Neural progenitor cell (in vitro differentiated cells): ENCODE results near the gene RILPL2. TPM values are rescaled to one million over a fixed set of nuclear protein-coding genes. Genes with fewer than 3 reads are reported as not detected.
"Not testable (repeated sequence)": the region's sequence is repeated elsewhere in the genome, so short reads cannot be mapped to it uniquely, and the experiment has no call there.

Experiments used
- DNase-seq: peaks from one replicate; pipeline ENCODE4 v3.0.0-alpha.2; 2016; ENCODE audit warnings: low spot score
- H2AFZ ChIP-seq: fragments of 200-600 bp; sonication (generic); replicated peaks from 2 replicates; pipeline ENCODE4 v1.6.1; 2016; ENCODE audit warnings: antibody characterized with exemption
- H3F3A ChIP-seq: fragments of 200-600 bp; sonication (generic); 2 replicates; pipeline ENCODE4 v1.6.1; 2016; ENCODE audit warnings: antibody characterized with exemption, low read depth
- H3K27ac ChIP-seq: fragments of 200-600 bp; sonication (generic); 2 replicates; pipeline ENCODE4 v1.5.1; 2016; ENCODE audit warnings: mild to moderate bottlenecking
- H3K27me3 ChIP-seq: fragments of 200-600 bp; sonication (generic); 2 replicates; pipeline ENCODE4 v1.6.1; 2016; ENCODE audit warnings: mild to moderate bottlenecking, moderate library complexity
- H3K36me3 ChIP-seq: fragments of 200-600 bp; sonication (generic); 2 replicates; pipeline ENCODE4 v1.5.1; 2016
- H3K4me1 ChIP-seq: fragments of 200-600 bp; sonication (generic); 2 replicates; pipeline ENCODE4 v1.6.1; 2016; ENCODE audit warnings: mixed run types
- H3K4me2 ChIP-seq: fragments of 200-600 bp; sonication (generic); 2 replicates; pipeline ENCODE4 v1.6.1; 2016
- H3K4me3 ChIP-seq: fragments of 200-600 bp; sonication (generic); 2 replicates; pipeline ENCODE4 v1.5.1; 2016
- H3K79me2 ChIP-seq: fragments of 200-600 bp; sonication (generic); 2 replicates; pipeline ENCODE4 v1.6.1; 2016; ENCODE audit warnings: low read depth
- H3K9ac ChIP-seq: fragments of 200-600 bp; sonication (generic); 2 replicates; pipeline ENCODE4 v1.6.1; 2016
- H3K9me3 ChIP-seq: fragments of 200-600 bp; sonication (generic); 2 replicates; pipeline ENCODE4 v1.5.1; 2016; ENCODE audit warnings: low read depth
- H4K20me1 ChIP-seq: fragments of 200-600 bp; sonication (generic); 2 replicates; pipeline ENCODE4 v1.6.1; 2016; ENCODE audit warnings: low read depth
- H3K27ac Mint-ChIP-seq: 3 replicates; pipeline ENCODE4 v1.8.0; 2021; ENCODE audit warnings: mixed read lengths
- H3K27me3 Mint-ChIP-seq: 2 replicates; pipeline ENCODE4 v1.8.0; 2022; ENCODE audit warnings: low read depth, mild to moderate bottlenecking, inconsistent platforms, moderate library complexity, mixed read lengths; ENCODE audit not compliant: insufficient read depth
- H3K36me3 Mint-ChIP-seq: 3 replicates; pipeline ENCODE4 v1.8.0; 2021; ENCODE audit warnings: mixed read lengths
- H3K4me1 Mint-ChIP-seq: 3 replicates; pipeline ENCODE4 v1.8.0; 2021; ENCODE audit warnings: mixed read lengths
- H3K4me3 Mint-ChIP-seq: 3 replicates; pipeline ENCODE4 v1.8.0; 2021; ENCODE audit warnings: mild to moderate bottlenecking, moderate library complexity, mixed read lengths
- H3K9me3 Mint-ChIP-seq: 3 replicates; pipeline ENCODE4 v1.8.0; 2020; ENCODE audit warnings: mixed read lengths
- CTCF ChIP-seq: fragments of 200-600 bp; sonication (generic); IDR thresholded peaks from 2 replicates; pipeline ENCODE4 v1.5.1; 2017; ENCODE audit warnings: antibody characterized with exemption, mild to moderate bottlenecking
- EZH2 ChIP-seq: fragments of 200-600 bp; sonication (generic); IDR thresholded peaks from 2 replicates; pipeline ENCODE4 v1.6.1; 2017; ENCODE audit warnings: antibody characterized with exemption, mild to moderate bottlenecking, moderate library complexity
- EZH2phosphoT487 ChIP-seq: fragments of 200-600 bp; sonication (generic); IDR thresholded peaks from 2 replicates; pipeline ENCODE4 v1.6.1; 2017; ENCODE audit warnings: antibody characterized with exemption
- total RNA-seq: library from RNA; depleted of rRNA; stranded (reverse); fragments of >200 nt; gene quantifications from 2 replicates; pipeline ENCODE4 v1.2.3, GENCODE V29; 2015; ENCODE audit warnings: low replicate concordance

The RILPL2 gene
- total RNA-seq, 1 donor from 2014 or later: 1.1 TPM

GRCh38 chr12:123435636-123436016 is 858 bp downstream of the RILPL2 start:
- Histone ChIP-seq H3K9ac (no peak overlapping the region), H3F3A (peaks cover 10% of the 10 kb centered on the region), H3K9me3 (no peaks in the 10 kb centered on the region), H3K27ac (no peak overlapping the region), H3K4me1 (no peaks in the 10 kb centered on the region), H4K20me1 (no peaks in the 10 kb centered on the region), H3K27me3 (peaks cover 36% of the 10 kb centered on the region), H3K36me3 (no peaks in the 10 kb centered on the region), H3K79me2 (no peaks in the 10 kb centered on the region), H2AFZ (peak overlapping the region; percentile 99), H3K4me3 (peak overlapping the region; percentile 68), H3K4me2 (peak overlapping the region; percentile 87)
- TF ChIP-seq EZH2 (no peak), CTCF (no peak), EZH2phosphoT487 (no peak)
- no peaks in the 10 kb centered on the region for H3K9me3 Mint-ChIP-seq
- H3K27me3 Mint-ChIP-seq: peaks cover 5% of the 10 kb centered on the region
- no peaks in the 10 kb centered on the region for H3K36me3 Mint-ChIP-seq
- H3K4me1 Mint-ChIP-seq: peaks cover 9% of the 10 kb centered on the region
- no peak for DNase-seq
- no peak overlapping the region for H3K27ac Mint-ChIP-seq
- H3K4me3 Mint-ChIP-seq: peak overlapping the region; percentile 95

- Mint-ChIP-seq H3K27me3 (peaks cover 9% of the 10 kb centered on the region), H3K9me3 (no peaks in the 10 kb centered on the region), H3K36me3 (peaks cover 3% of the 10 kb centered on the region), H3K27ac (no peak overlapping the region), H3K4me1 (peaks cover 9% of the 10 kb centered on the region), H3K4me3 (no peak overlapping the region)
- no peaks in the 10 kb centered on the region for H3K79me2 ChIP-seq
- TF ChIP-seq EZH2 (no peak), EZH2phosphoT487 (no peak), CTCF (no peak)
- no peak overlapping the region for H3K4me2 ChIP-seq
- H3K4me1 ChIP-seq: no peaks in the 10 kb centered on the region
- H3K4me3 ChIP-seq: no peak overlapping the region
- no peak overlapping the region for H3K27ac ChIP-seq
- H3F3A ChIP-seq: peaks cover 10% of the 10 kb centered on the region
- DNase-seq: no peak
- no peaks in the 10 kb centered on the region for H3K36me3 ChIP-seq
- H3K27me3 ChIP-seq: peaks cover 36% of the 10 kb centered on the region
- H3K9me3 ChIP-seq: no peaks in the 10 kb centered on the region
- no peak overlapping the region for H3K9ac ChIP-seq
- no peaks in the 10 kb centered on the region for H4K20me1 ChIP-seq
- H2AFZ ChIP-seq: no peak overlapping the region
Measured at GRCh38 chr12:123433615-123434014, 2.9 kb downstream of the RILPL2 start.

GRCh38 chr12:123431951-123432817 is 4.3 kb downstream of the RILPL2 start:
- H3K4me2 ChIP-seq, H3K9ac ChIP-seq, H2AFZ ChIP-seq, H3K79me2 ChIP-seq, H4K20me1 ChIP-seq, H3F3A ChIP-seq, H3K9me3 ChIP-seq, H3K27me3 Mint-ChIP-seq, H3K36me3 ChIP-seq, H3K9me3 Mint-ChIP-seq, H3K4me1 Mint-ChIP-seq, H3K4me3 Mint-ChIP-seq, DNase-seq, H3K36me3 Mint-ChIP-seq, H3K4me1 ChIP-seq, H3K4me3 ChIP-seq, H3K27ac ChIP-seq: not testable (repeated sequence)
- H3K27ac Mint-ChIP-seq: peak overlapping the region; percentile 8
- peaks cover 22% of the 10 kb centered on the region for H3K27me3 ChIP-seq

- H3K4me2 ChIP-seq, H3K27ac ChIP-seq, H3K27ac Mint-ChIP-seq, H3F3A ChIP-seq, H2AFZ ChIP-seq, H3K36me3 Mint-ChIP-seq, H3K79me2 ChIP-seq, H3K4me3 Mint-ChIP-seq, H3K36me3 ChIP-seq, H3K9ac ChIP-seq, H4K20me1 ChIP-seq, H3K27me3 Mint-ChIP-seq, DNase-seq, H3K4me1 Mint-ChIP-seq, H3K4me3 ChIP-seq, H3K27me3 ChIP-seq, H3K9me3 ChIP-seq, H3K4me1 ChIP-seq, H3K9me3 Mint-ChIP-seq: not testable (repeated sequence)
Measured at GRCh38 chr12:123429101-123429500, 7.4 kb downstream of the RILPL2 start.
